Activated CD4-positive, alpha-beta T cell treated with anti-CD3 and anti-CD28 coated beads, Interleukin-2, amount 10 ng/mL, durations not matched to agents 24 days and 14 days (primary cell): ENCODE data around the gene MAP4K5. TPM values are rescaled to one million over a fixed set of nuclear protein-coding genes. Genes with fewer than 3 reads are reported as not detected.
"Not testable (repeated sequence)": the region's sequence is repeated elsewhere in the genome, so short reads cannot be mapped to it uniquely, and the experiment has no call there.

Experiments used
- DNase-seq: peaks from one replicate; pipeline ENCODE4 v3.0.0; 2022
- H3K27ac Mint-ChIP-seq: one replicate; pipeline ENCODE4 v1.8.0; 2022; ENCODE audit warnings: mild to moderate bottlenecking, mixed read lengths
- H3K27me3 Mint-ChIP-seq: one replicate; pipeline ENCODE4 v1.8.0; 2022; ENCODE audit warnings: mixed read lengths
- H3K36me3 Mint-ChIP-seq: one replicate; pipeline ENCODE4 v1.8.0; 2022; ENCODE audit warnings: low read depth, mild to moderate bottlenecking, mixed read lengths
- H3K4me1 Mint-ChIP-seq: one replicate; pipeline ENCODE4 v1.8.0; 2021; ENCODE audit warnings: mixed read lengths
- H3K4me3 Mint-ChIP-seq: one replicate; pipeline ENCODE4 v1.8.0; 2022; ENCODE audit warnings: mild to moderate bottlenecking, moderate library complexity, mixed read lengths
- H3K9me3 Mint-ChIP-seq: one replicate; pipeline ENCODE4 v1.8.0; 2021; ENCODE audit warnings: mixed read lengths
- intact Hi-C: fragments of 100-400 bp; cut with micrococcal nuclease; formaldehyde crosslinking; loops from one replicate; pipeline ENCODE4 v1.15.1; 2023
- total RNA-seq: library from RNA; stranded (reverse); gene quantifications from 2 replicates; pipeline ENCODE4 v1.2.3, GENCODE V29; 2022

MAP4K5 gene
- total RNA-seq, 1 donor from 2014 or later: 24.6 TPM

- no peak overlapping the region for H3K4me3 Mint-ChIP-seq
- H3K9me3 Mint-ChIP-seq: no peaks in the 10 kb centered on the region
- no peak overlapping the region for H3K27ac Mint-ChIP-seq
- DNase-seq: no peak
- intact Hi-C loops: loop anchor here (5.0 kb wide), 1 partner anchor 62 kb away; no protein-coding TSS in a partner anchor
- peaks cover 8% of the 10 kb centered on the region for H3K4me1 Mint-ChIP-seq
- H3K36me3 Mint-ChIP-seq: no peaks in the 10 kb centered on the region
- peaks cover 6% of the 10 kb centered on the region for H3K27me3 Mint-ChIP-seq
Measured at GRCh38 chr14:50544911-50545310, 12.5 kb upstream of the MAP4K5 start.

DNA sequence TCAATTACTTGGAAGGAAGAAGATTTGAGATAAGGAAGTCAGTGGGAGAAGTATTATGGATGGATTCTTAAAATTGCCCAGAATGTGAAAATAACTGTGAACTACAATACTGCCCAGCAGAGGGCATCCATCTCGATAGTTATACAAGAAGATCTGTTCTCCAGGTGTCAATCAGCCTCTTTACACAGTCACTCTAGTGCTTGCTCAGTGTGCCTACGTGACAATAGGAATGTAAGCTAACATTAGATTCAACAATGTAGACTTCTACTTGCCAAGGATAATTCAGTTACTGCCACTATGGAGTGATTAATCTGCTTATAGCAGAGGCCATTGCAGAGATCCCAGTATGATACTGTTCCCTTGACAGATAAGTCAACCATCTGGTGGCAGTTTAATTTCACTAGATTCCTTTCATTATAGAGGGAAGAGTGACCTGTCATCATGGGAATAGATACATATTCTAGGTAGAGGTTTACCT is 10.6 kb upstream of the MAP4K5 start:
- Mint-ChIP-seq H3K4me3 (no peak overlapping the region), H3K4me1 (peaks cover 8% of the 10 kb centered on the region), H3K36me3 (peaks cover 2% of the 10 kb centered on the region), H3K27me3 (peaks cover 10% of the 10 kb centered on the region), H3K27ac (no peak overlapping the region), H3K9me3 (no peaks in the 10 kb centered on the region)
- intact Hi-C loops: loop anchor here (1.0 to 5.0 kb wide), 3 partner anchors 64 to 318 kb away; no protein-coding TSS in a partner anchor
- DNase-seq: peak; percentile 82

GRCh38 chr14:50541159-50541567 is 8.8 kb upstream of the MAP4K5 start:
- no peak overlapping the region for H3K4me3 Mint-ChIP-seq
- peaks cover 8% of the 10 kb centered on the region for H3K4me1 Mint-ChIP-seq
- H3K9me3 Mint-ChIP-seq: no peaks in the 10 kb centered on the region
- peaks cover 2% of the 10 kb centered on the region for H3K36me3 Mint-ChIP-seq
- H3K27ac Mint-ChIP-seq: no peak overlapping the region
- H3K27me3 Mint-ChIP-seq: peaks cover 15% of the 10 kb centered on the region
- no peak for DNase-seq
- intact Hi-C loops: loop anchor here (5.0 kb wide), 1 partner anchor 66 kb away; no protein-coding TSS in a partner anchor

DNA sequence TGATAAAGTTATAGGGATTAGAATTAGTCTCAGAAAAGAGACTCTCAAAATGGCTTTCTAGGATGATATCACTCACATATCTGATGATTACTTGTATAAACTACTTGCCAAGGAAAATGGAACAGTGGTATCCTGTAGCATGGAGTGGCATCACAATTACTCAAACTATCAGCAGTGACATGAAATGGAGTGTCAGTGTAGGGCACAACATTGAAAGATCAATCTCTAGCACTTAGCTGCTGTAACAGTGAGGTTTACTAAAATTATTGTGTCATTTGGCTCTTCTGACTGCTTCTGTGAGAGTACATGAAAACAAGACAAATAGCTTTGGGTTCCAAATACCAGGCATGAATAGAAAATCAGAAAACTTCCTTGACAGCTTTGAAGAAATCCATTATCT is 6.7 kb upstream of the MAP4K5 start:
- H3K27ac Mint-ChIP-seq: no peak overlapping the region
- no peaks in the 10 kb centered on the region for H3K9me3 Mint-ChIP-seq
- peaks cover 12% of the 10 kb centered on the region for H3K4me1 Mint-ChIP-seq
- H3K27me3 Mint-ChIP-seq: peaks cover 18% of the 10 kb centered on the region
- DNase-seq: no peak
- no peak overlapping the region for H3K4me3 Mint-ChIP-seq
- H3K36me3 Mint-ChIP-seq: peaks cover 2% of the 10 kb centered on the region
- intact Hi-C loops: no loop called here

DNA sequence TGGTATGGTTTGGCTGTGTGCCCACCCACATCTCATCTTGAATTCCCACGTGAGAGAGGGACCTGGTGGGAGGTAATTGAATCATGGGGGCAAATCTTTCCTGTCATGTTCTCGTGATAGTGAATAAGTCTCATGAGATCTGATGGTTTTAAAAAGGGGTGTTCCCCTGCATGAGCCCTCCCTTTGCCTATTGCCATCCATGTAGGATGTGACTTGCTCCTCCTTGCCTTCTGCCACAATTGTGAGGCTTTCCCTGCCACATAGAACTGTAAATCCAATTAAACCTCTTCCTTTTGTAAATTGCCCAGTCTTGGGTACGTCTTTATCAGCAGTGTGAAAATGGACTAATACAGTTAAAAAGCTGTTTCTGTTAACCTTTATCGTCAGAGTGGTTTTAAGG is 5.7 kb upstream of the MAP4K5 start:
- Mint-ChIP-seq H3K4me1 (peaks cover 14% of the 10 kb centered on the region), H3K27me3 (peaks cover 22% of the 10 kb centered on the region)
- intact Hi-C loops, H3K4me3 Mint-ChIP-seq, DNase-seq, H3K9me3 Mint-ChIP-seq, H3K36me3 Mint-ChIP-seq, H3K27ac Mint-ChIP-seq: not testable (repeated sequence)

DNA sequence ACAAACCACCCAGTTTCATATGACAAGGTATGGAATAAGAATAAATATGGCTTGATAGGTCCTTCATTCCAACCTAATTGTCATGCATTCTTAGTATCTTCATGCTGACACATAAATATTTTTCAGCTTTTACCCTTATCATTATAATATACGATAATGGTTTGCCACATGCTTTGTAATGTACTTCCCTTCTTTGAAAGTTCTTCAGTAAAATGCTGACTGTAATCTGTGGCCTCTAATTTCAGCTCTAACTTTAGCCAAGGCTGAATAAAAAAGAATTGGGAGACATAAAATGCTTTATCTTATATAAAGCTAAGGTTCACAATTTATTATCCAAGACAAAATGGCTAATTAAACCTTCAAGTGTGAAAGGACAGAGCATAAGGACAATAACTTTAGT is 2.6 kb upstream of the MAP4K5 start:
- H3K36me3 Mint-ChIP-seq: peaks cover 3% of the 10 kb centered on the region

GRCh38 chr14:50534416-50534815 is 2.0 kb upstream of the MAP4K5 start:
- Mint-ChIP-seq H3K4me1 (peaks cover 33% of the 10 kb centered on the region), H3K9me3 (no peaks in the 10 kb centered on the region), H3K4me3 (no peak overlapping the region), H3K27ac (no peak overlapping the region), H3K27me3 (peaks cover 23% of the 10 kb centered on the region), H3K36me3 (peaks cover 8% of the 10 kb centered on the region)
- intact Hi-C loops: loop anchor here (5.0 kb wide), 5 partner anchors 417 to 947 kb away; partner anchors contain the start of genes KLHDC2, RPS29 and VCPKMT
- no peak for DNase-seq

More for the DNA sequence above, 2.6 kb upstream of the MAP4K5 start:
- H3K27me3 Mint-ChIP-seq: peaks cover 23% of the 10 kb centered on the region
- H3K9me3 Mint-ChIP-seq: no peaks in the 10 kb centered on the region
- intact Hi-C loops: loop anchor here (5.0 kb wide), 5 partner anchors 418 to 948 kb away; partner anchors contain the start of genes KLHDC2, RPS29 and VCPKMT
- no peak overlapping the region for H3K27ac Mint-ChIP-seq
- peaks cover 28% of the 10 kb centered on the region for H3K4me1 Mint-ChIP-seq
- no peak for DNase-seq
- no peak overlapping the region for H3K4me3 Mint-ChIP-seq

DNA sequence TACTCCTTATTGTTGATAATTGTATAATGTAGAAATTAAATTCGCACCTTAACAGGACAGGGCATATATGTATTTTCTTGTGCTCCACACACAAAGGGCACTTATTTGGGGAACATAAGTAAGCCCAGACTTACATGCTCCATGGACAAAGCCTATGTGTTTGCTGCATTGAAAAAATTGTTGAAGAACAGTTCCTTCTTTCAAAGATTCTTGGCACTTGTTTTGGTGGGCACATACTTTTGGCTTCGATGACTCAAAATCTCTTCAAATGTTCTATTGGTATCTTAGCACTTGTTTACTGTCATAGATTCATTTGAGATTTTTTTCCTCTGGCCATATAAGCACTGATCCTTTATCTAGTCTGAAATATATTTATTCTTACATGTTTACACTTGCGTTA is 1.4 kb upstream of the MAP4K5 start:
- H3K9me3 Mint-ChIP-seq: no peaks in the 10 kb centered on the region
- peaks cover 21% of the 10 kb centered on the region for H3K27me3 Mint-ChIP-seq
- no peak overlapping the region for H3K4me3 Mint-ChIP-seq
- peaks cover 35% of the 10 kb centered on the region for H3K4me1 Mint-ChIP-seq
- intact Hi-C loops: loop anchor here (5.0 kb wide), 5 partner anchors 417 to 947 kb away; partner anchors contain the start of genes KLHDC2, RPS29 and VCPKMT
- no peak for DNase-seq
- H3K27ac Mint-ChIP-seq: no peak overlapping the region
- peaks cover 10% of the 10 kb centered on the region for H3K36me3 Mint-ChIP-seq

DNA sequence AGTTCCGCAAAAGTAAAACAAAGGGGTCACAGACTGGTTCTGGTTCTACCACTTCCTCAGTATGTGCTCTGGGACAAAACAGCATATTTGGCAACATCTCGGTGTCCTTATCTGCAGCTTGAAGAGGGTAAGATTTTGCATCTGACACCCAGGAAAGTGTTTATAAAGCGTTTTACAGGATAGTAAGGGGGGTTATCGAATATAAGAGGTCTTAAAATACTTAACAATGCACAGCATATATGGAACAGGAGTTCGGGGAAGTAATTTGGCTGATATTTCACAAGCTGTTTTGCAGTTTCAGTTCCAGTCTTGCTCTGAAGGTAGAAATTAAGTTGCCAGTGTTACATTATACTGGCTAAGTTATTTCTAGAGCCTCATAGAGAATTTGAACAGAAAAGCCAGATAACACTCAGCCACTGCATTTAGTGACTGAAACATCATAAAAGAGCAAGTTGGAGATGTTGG is 904 bp upstream of the MAP4K5 start:
- Mint-ChIP-seq H3K27me3 (peaks cover 21% of the 10 kb centered on the region), H3K36me3 (peaks cover 10% of the 10 kb centered on the region), H3K4me3 (peak overlapping the region; percentile 89), H3K4me1 (peaks cover 35% of the 10 kb centered on the region), H3K27ac (peak overlapping the region; percentile 30), H3K9me3 (no peaks in the 10 kb centered on the region)
- DNase-seq: no peak
- intact Hi-C loops: loop anchor here (5.0 kb wide), 5 partner anchors 416 to 946 kb away; partner anchors contain the start of genes KLHDC2, RPS29 and VCPKMT

GRCh38 chr14:50531595-50532501 is 521 bp downstream of the MAP4K5 start:
- H3K4me1 Mint-ChIP-seq: peaks cover 38% of the 10 kb centered on the region
- peak overlapping the region; percentile 89 for H3K4me3 Mint-ChIP-seq

DNA sequence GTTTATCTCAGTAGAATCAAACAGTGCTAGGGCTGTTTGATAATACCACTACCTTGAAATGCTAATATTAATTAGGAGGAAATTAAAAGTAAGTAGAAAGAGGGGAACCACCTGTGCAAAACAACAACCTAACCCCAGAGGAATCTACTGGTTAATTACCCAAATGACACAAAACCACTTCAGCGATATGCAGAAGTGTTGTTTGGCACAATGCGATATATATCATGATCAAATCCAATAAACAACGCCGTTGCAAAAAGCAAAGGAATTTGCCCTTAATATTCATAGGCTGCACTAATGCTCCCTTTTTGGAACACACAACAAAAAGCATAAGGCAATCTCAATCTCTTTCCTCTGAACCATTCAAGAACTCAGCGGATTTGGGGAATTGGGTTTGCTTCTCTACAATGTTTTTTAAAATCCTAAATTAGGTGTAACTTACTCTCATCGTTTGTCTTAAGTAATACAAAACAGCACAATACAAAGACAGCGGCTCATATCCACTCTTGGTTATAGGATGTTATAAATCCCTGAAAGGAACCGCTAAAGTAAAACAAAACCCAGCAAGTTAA is 1.5 kb downstream of the MAP4K5 start:
- intact Hi-C loops: loop anchor here (1.0 to 5.0 kb wide), 6 partner anchors 9 to 944 kb away; partner anchors contain the start of genes KLHDC2, RPS29 and VCPKMT
- Mint-ChIP-seq H3K9me3 (no peaks in the 10 kb centered on the region), H3K36me3 (peaks cover 17% of the 10 kb centered on the region), H3K27ac (no peak overlapping the region), H3K4me1 (peaks cover 42% of the 10 kb centered on the region), H3K4me3 (peak overlapping the region; percentile 89), H3K27me3 (peaks cover 13% of the 10 kb centered on the region)
- DNase-seq: no peak

More at GRCh38 chr14:50531595-50532501, 521 bp downstream of the MAP4K5 start:
- DNase-seq: peak; percentile 80
- Mint-ChIP-seq H3K27ac (peak overlapping the region; percentile 75), H3K27me3 (peaks cover 14% of the 10 kb centered on the region), H3K36me3 (peaks cover 12% of the 10 kb centered on the region), H3K9me3 (no peaks in the 10 kb centered on the region)
- intact Hi-C loops: loop anchor here (1.0 to 5.0 kb wide), 8 partner anchors 10 to 945 kb away; partner anchors contain the start of genes KLHDC2, RPS29 and VCPKMT

DNA sequence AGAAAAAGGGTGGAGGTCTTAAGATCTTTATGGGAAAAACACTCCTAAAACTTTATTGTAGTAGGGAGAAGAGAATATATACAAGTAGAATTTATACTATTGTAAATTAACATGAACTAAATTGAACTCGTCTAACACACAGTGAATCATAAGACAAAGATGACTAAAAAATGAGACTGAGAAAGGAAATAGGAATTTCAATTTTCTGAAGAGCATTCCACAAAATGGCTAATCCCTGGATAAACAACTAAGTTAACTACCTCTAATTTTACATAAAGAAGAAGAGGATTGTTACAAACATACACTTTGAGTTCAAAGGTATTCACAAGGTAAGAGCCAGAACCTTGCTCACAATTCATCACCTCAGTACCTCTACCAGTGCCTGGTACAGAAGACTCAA is 2.0 kb downstream of the MAP4K5 start:
- Mint-ChIP-seq H3K27me3 (peaks cover 9% of the 10 kb centered on the region), H3K9me3 (no peaks in the 10 kb centered on the region), H3K27ac (no peak overlapping the region), H3K4me3 (peak overlapping the region; percentile 89), H3K36me3 (peaks cover 17% of the 10 kb centered on the region), H3K4me1 (peaks cover 39% of the 10 kb centered on the region)
- DNase-seq: no peak
- intact Hi-C loops: loop anchor here (5.0 kb wide), 5 partner anchors 413 to 943 kb away; partner anchors contain the start of genes KLHDC2, RPS29 and VCPKMT
